Measurements from ENCODE around the gene CHSY1.
A peak's percentile ranks its signal among the peaks of the same experiment; 100 is the strongest.

Gene CHSY1

GRCh38 chr15:101276501-101277037 lies 24.7 kb upstream of the CHSY1 start:
- Mint-ChIP-seq H3K4me3 (peak overlapping the region; percentile 99), H3K27me3 (no peaks in the 10 kb centered on the region), H3K27ac (peak overlapping the region; percentile 97), H3K4me1 (peaks cover 28% of the 10 kb centered on the region), H3K36me3 (peaks cover 14% of the 10 kb centered on the region), H3K9me3 (no peaks in the 10 kb centered on the region)

GRCh38 chr15:101275018-101275417 lies 23.2 kb upstream of the CHSY1 start:
- peaks cover 16% of the 10 kb centered on the region for H3K36me3 Mint-ChIP-seq
- H3K4me3 Mint-ChIP-seq: peak overlapping the region; percentile 57

GRCh38 chr15:101273534-101273933 lies 21.7 kb upstream of the CHSY1 start:
- Mint-ChIP-seq H3K36me3 (peaks cover 18% of the 10 kb centered on the region), H3K4me3 (peak overlapping the region; percentile 19), H3K9me3 (no peaks in the 10 kb centered on the region), H3K27ac (no peak overlapping the region), H3K4me1 (peaks cover 28% of the 10 kb centered on the region), H3K27me3 (no peaks in the 10 kb centered on the region)

More at GRCh38 chr15:101275018-101275417, 23.2 kb upstream of the CHSY1 start:
- Mint-ChIP-seq H3K9me3 (no peaks in the 10 kb centered on the region), H3K27me3 (no peaks in the 10 kb centered on the region), H3K27ac (peak overlapping the region; percentile 62), H3K4me1 (peaks cover 28% of the 10 kb centered on the region)

GRCh38 chr15:101272584-101272983 lies 20.7 kb upstream of the CHSY1 start:
- Mint-ChIP-seq H3K27ac (no peak overlapping the region), H3K4me1 (peaks cover 22% of the 10 kb centered on the region), H3K27me3 (no peaks in the 10 kb centered on the region), H3K9me3 (no peaks in the 10 kb centered on the region), H3K36me3 (peaks cover 18% of the 10 kb centered on the region), H3K4me3 (no peak overlapping the region)

GRCh38 chr15:101269479-101270223 lies 17.8 kb upstream of the CHSY1 start:
- H3K27ac Mint-ChIP-seq: no peak overlapping the region
- no peaks in the 10 kb centered on the region for H3K27me3 Mint-ChIP-seq
- no peaks in the 10 kb centered on the region for H3K9me3 Mint-ChIP-seq
- peaks cover 13% of the 10 kb centered on the region for H3K36me3 Mint-ChIP-seq
- peaks cover 1% of the 10 kb centered on the region for H3K4me1 Mint-ChIP-seq
- no peak overlapping the region for H3K4me3 Mint-ChIP-seq

- H3K27me3 Mint-ChIP-seq: no peaks in the 10 kb centered on the region
- H3K27ac Mint-ChIP-seq: no peak overlapping the region
- no peak overlapping the region for H3K4me3 Mint-ChIP-seq
- no peaks in the 10 kb centered on the region for H3K4me1 Mint-ChIP-seq
- no peaks in the 10 kb centered on the region for H3K9me3 Mint-ChIP-seq
- H3K36me3 Mint-ChIP-seq: peaks cover 6% of the 10 kb centered on the region
These were observed 15.7 kb upstream of the CHSY1 start for GRCh38 chr15:101267320-101268104.

GRCh38 chr15:101266787-101267186 lies 14.9 kb upstream of the CHSY1 start:
- H3K27ac Mint-ChIP-seq: no peak overlapping the region
- H3K27me3 Mint-ChIP-seq: no peaks in the 10 kb centered on the region
- no peak overlapping the region for H3K4me3 Mint-ChIP-seq
- H3K36me3 Mint-ChIP-seq: peaks cover 4% of the 10 kb centered on the region
- no peaks in the 10 kb centered on the region for H3K4me1 Mint-ChIP-seq
- no peaks in the 10 kb centered on the region for H3K9me3 Mint-ChIP-seq

GRCh38 chr15:101266034-101266433 lies 14.2 kb upstream of the CHSY1 start:
- H3K4me3 Mint-ChIP-seq: no peak overlapping the region
- H3K9me3 Mint-ChIP-seq: no peaks in the 10 kb centered on the region
- H3K36me3 Mint-ChIP-seq: peaks cover 4% of the 10 kb centered on the region
- H3K27ac Mint-ChIP-seq: no peak overlapping the region
- H3K27me3 Mint-ChIP-seq: no peaks in the 10 kb centered on the region
- H3K4me1 Mint-ChIP-seq: no peaks in the 10 kb centered on the region

GRCh38 chr15:101264911-101265641 lies 13.2 kb upstream of the CHSY1 start:
- Mint-ChIP-seq H3K9me3 (no peaks in the 10 kb centered on the region), H3K27me3 (no peaks in the 10 kb centered on the region), H3K4me1 (no peaks in the 10 kb centered on the region), H3K4me3 (no peak overlapping the region), H3K27ac (no peak overlapping the region), H3K36me3 (peaks cover 2% of the 10 kb centered on the region)

GRCh38 chr15:101264011-101264410 lies 12.2 kb upstream of the CHSY1 start:
- H3K27ac Mint-ChIP-seq: no peak overlapping the region
- peaks cover 4% of the 10 kb centered on the region for H3K27me3 Mint-ChIP-seq
- H3K4me3 Mint-ChIP-seq: no peak overlapping the region
- no peaks in the 10 kb centered on the region for H3K9me3 Mint-ChIP-seq
- no peaks in the 10 kb centered on the region for H3K36me3 Mint-ChIP-seq
- H3K4me1 Mint-ChIP-seq: no peaks in the 10 kb centered on the region

- H3K4me1 Mint-ChIP-seq: peaks cover 5% of the 10 kb centered on the region
- peaks cover 4% of the 10 kb centered on the region for H3K27me3 Mint-ChIP-seq
- no peak overlapping the region for H3K27ac Mint-ChIP-seq
These were observed 10.7 kb upstream of the CHSY1 start for GRCh38 chr15:101262551-101262950.

GRCh38 chr15:101258238-101259144 lies 6.6 kb upstream of the CHSY1 start:
- H3K27ac Mint-ChIP-seq: peak overlapping the region; percentile 46
- H3K4me1 Mint-ChIP-seq: peaks cover 27% of the 10 kb centered on the region
- H3K9me3 Mint-ChIP-seq: no peaks in the 10 kb centered on the region
- no peak overlapping the region for H3K4me3 Mint-ChIP-seq
- no peaks in the 10 kb centered on the region for H3K36me3 Mint-ChIP-seq
- peaks cover 4% of the 10 kb centered on the region for H3K27me3 Mint-ChIP-seq

More at GRCh38 chr15:101262551-101262950, 10.7 kb upstream of the CHSY1 start:
- Mint-ChIP-seq H3K4me3 (no peak overlapping the region), H3K9me3 (no peaks in the 10 kb centered on the region), H3K36me3 (no peaks in the 10 kb centered on the region)

GRCh38 chr15:101256757-101257156 lies 4.9 kb upstream of the CHSY1 start:
- Mint-ChIP-seq H3K27me3 (peaks cover 4% of the 10 kb centered on the region), H3K4me1 (peaks cover 37% of the 10 kb centered on the region), H3K9me3 (no peaks in the 10 kb centered on the region), H3K36me3 (no peaks in the 10 kb centered on the region), H3K27ac (no peak overlapping the region), H3K4me3 (peak overlapping the region; percentile 38)

- Mint-ChIP-seq H3K27ac (peak overlapping the region; percentile 43), H3K27me3 (peaks cover 4% of the 10 kb centered on the region), H3K4me3 (peak overlapping the region; percentile 12), H3K36me3 (no peaks in the 10 kb centered on the region), H3K4me1 (peaks cover 37% of the 10 kb centered on the region), H3K9me3 (no peaks in the 10 kb centered on the region)
These were observed 3.9 kb upstream of the CHSY1 start for GRCh38 chr15:101255615-101256241.

Data from activated naive CD4-positive, alpha-beta T cell treated with anti-CD3 and anti-CD28 coated beads, Interleukin-2, amount 50 U/mL, for 24 hours (primary cell).